ENCODE measurements around the gene FAM110D.

The FAM110D gene

DNA sequence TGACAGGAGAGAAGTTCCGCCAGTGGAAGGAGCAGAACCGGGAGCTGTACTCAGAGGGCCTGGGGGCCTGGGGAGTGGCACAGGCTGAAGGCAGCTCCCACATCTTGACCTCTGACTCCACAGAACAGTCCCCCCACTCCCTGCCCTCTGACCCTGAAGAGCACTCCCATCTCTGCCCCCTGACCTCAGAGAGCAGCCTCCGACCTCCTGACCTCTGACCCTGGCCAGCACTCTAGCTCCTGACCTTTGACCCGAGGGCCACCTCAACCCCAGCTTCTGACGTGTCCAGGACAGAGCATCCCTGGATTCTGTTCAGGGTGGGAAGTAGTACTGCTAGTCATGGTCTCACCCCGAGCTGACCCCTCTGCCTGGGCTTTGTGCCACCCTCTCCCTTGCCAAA, 30.5 kb downstream of the FAM110D start:
- DNase-seq (ENCODE audit: low spot score): no peak

DNA sequence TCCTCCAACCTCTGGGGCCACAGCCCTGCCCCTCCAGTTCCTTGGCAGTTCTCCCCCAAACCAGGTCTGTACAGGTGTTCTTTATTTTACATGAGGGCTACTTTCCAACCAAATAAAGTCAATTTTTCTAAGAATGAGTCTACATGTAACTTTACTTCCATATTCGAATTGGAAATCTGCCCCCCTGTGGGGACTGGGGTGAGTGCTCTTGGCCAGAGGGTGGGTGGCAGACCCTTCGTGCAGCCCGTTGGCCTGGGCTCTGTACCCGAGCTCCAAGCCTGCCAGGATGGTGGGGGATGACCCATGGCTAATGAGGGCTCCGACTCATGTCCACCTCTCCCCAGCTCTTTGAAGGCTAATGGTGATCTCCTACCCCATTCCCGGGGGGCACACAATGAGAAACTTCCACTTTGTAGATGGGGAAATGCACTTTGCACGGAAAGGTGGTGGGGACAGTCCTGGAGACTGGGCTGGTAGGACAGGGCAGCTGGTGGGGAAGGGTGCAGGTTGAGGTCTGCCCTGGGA, 30.9 kb downstream of the FAM110D start:
- DNase-seq (ENCODE audit: low spot score): no peak

DNA sequence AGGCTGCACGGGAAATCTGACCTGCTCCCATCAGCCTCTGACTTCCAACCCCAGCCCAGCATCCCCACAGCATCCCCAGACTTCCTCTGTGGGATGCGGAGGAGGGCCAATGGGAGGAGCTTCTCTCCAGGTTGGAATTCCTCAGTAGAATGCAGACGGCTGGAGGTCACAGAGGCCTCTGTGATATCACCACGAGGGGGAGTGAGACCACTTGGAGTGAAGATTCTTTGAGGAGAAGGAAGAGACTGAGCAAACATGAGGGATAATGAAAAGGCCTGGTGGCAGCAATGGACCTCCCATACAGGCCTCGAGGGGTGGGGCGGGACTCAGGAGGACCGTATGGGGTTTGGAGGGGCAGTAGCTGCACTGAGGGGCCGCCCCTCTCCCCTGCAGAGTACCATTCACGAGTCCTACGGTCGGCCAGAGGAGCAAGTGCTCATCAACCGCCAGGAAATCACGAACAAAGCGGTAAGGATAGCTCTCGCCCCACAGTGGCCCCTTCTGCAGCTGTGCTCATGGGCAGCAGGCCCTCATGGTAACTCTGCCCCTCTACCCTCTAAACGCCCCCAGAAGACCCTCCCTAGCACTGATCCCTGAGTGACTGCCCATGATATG, 31.6 kb downstream of the FAM110D start, which contains the start of gene CATSPER4:
CATSPER4 (plus strand) TSS at position 230 of the 615 bp plus-strand sequence; CDS start at position 256, 26 bp downstream.
- no peak for DNase-seq (ENCODE audit: low spot score)

DNA sequence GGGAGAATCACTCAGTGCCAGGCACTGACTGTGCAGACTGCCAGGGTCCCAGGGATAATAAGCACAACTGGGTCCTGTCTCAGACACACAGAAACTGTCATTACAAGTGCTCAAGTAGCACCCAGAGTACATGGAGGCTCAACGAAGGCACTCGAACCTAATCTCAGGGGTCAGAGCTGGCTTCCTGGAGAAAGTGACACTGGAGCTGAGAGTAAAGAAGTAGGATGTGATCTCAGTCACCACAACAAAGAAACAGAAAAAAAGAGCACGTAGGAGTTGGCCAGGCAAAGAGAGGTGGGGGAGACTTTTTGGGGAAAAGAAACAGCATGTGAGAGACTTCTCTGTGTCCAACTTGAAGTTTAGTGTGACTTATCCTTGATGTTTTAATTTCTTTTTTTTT, 32.9 kb downstream of the FAM110D start:
- DNase-seq (ENCODE audit: low spot score): no peak

DNA sequence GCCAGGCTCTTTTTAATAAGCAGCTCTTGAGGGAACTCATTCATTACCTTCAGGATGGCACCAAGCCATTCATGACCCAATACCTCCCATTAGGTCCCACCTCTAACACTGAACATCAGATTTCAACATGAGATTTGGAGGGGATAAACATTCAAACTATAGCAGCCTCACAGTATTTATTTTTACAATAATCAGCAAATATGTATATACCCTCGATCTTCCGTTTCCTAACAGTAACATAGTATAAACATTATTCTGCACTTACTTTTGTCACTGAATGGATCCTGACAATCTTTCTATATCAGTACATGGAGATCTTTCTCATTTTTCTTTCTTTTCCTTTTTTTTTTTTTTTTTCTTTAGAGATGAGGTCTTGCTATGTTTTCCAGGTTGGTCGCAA, 36.9 kb downstream of the FAM110D start:
- no peak for DNase-seq (ENCODE audit: low spot score)

DNA sequence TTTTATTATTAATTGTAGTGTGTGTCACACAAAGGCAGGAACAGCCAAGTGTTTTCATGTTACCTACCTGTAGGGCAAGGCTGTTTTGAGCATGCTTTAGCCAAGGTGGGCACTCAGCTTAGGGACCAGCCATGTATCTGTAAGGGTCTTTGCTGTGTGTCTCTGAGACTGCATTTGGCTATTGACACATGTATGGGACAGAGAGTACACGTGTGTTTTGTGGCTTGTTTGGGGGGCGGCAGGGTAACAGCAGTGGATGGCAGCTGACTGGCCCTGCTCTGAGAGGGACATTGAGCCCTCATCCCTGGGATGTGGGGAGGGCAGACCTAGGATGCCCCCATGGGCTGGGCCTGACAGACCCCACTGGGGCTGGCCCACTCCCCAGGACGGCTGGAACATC, 38.4 kb downstream of the FAM110D start:
- no peak for DNase-seq (ENCODE audit: low spot score)

DNA sequence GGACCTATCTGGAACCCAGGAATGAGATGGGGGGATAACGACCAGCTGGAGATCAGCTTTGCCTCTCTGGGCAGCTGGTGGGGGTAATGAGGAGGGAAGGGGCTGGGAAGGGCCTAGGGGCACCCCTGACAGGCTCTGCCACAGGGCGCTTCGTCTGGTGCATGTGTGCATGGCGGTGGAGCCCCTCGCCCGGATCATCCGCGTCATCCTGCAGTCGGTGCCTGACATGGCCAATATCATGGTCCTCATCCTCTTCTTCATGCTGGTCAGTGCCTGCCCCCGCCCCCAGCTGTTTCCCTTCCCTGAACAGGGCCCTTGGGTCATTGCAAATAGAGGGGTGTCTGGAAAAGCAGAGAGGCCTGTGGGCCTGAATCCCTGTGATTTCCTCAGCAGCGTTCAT, 38.9 kb downstream of the FAM110D start:
- DNase-seq (ENCODE audit: low spot score): no peak

DNA sequence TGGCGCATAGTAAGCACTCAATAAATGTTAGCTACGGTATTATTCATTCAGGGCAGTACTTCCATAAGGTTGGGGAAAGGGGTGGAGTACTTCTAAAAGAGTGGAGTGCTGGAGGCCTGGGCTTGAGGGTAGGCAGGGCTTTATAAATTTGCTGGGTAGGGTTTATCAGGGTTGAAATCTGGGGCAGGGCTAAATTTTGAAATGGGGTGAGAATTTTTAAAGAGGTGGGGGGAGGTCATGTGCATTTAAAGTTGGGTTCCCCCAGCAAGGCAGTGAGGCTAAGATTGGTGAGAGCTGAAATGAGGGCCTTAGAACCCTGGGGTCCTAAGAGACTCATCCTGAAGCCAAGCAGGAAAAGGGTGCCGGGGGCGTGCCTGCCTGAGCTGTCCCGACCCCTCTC, 41.5 kb downstream of the FAM110D start:
- DNase-seq (ENCODE audit: low spot score): no peak

DNA sequence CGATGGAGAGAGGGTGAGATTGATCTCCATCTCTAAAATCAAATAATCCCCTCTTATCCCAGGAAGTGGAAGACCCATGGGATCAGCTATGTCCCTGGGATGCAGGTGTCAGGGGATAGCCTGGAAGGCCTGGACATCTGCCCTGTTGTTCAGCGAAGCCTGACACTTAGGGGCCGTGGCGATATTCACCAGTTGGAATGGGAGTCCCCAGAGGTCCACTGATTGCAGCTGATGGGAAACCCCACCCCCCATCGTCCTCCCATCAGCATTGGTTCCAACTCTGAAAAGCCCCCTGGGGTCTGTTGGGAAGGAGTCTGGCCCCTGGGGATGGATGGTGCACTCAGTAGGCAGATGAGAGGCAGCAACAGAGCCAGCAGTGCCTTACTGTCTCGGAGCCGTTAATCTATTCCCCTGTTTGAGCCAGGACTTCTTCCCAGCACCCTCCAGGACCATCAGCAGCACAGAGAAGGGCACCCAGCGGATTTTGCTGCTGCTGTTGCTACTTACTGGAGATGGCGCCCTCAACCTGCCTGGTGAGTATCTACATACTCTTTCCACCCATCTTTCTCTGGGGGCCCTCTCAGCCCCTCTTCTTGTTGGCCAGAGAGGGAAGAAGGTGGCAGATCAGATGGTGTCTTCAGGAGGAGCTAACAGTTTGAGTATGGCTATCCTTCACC, 44.9 kb downstream of the FAM110D start:
- no peak for DNase-seq (ENCODE audit: low spot score)

DNA sequence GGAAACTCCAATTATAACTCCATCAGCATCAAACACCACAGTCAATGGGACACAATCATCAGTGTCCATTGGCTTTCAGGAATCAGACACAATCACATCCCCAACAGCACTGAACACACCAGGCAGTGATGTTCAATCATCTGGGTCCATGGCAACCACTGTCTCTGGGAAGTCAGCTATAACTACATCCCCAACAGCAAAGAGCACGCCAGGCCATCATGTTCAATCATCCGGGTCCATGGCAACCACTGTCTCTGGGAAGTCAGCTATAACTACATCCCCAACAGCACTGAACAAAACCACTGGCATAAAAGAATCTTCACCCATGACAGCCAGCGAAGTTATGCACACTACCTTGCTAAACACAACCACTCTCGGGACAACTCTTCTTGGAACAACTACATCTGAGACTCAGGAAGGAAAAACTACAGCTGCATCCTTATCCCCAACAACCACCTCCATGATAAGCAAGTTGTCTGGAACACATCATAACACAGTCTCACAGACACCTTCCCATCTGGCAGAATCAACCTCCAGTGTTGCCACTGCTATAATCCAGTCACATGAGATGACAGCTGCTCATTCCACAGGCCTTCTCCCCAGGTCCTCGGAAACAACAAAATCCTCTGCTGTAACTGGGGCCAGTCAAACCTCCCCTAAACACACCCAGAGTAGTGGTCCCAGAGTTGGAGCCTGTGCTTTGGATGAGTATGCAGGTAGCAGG, 51.4 kb downstream of the FAM110D start:
- no peak for DNase-seq (ENCODE audit: low spot score)

DNA sequence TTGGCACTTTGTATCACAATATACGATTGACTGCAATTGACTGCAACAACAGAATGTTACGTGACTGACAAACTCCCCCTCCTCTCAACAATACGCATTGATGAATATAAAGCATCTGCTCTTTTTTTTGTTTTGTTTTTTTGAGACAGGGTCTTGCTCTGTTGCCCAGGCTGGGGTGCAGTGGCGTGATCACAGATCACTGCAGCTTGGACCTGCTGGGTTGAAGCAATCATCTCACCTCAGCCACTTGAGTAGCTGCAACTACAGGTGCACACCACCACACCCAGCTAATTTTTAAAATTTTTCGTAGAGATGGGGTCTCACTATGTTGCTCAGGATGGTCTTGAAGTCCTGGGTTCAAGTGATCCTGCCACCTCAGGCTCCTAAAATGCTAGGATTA, 53.8 kb downstream of the FAM110D start:
- no peak for DNase-seq (ENCODE audit: low spot score)

DNA sequence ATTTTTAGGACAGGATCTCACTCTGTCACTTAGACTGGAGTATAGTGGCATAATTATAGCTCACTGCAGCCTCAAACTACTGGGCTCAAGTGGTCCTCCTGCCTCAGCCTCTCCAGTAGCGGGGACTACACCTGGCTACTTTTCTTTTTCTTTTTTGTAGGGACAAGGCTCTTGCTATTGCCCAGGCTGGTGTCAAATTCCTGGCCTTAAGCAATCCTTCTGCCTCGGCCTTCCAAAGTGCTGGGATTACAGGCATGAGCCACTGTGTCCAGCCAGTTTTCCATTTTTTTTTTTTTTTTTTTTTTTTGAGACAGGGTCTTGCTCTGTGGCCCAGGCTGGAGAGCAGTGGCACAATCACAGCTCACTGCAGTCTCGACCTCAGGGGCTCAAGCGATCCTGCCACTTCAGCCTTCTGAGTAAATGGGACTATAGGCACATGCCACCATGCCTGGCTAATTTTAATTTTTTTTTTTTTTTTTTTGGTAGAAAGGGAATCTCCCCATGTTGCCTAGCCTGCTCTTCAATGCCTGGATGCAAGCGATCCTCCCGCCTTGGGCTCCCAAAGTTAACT, 54.5 kb downstream of the FAM110D start:
- DNase-seq (ENCODE audit: low spot score): no peak

Data from left forelimb (tissue), 1 donor.